Body of pancreas (tissue), 4 donors: ENCODE results near the gene KCND2. TPM values are rescaled to one million over a fixed set of nuclear protein-coding genes. Genes with fewer than 3 reads are reported as not detected.

Source experiments
- ATAC-seq: fragments of 150-250 bp; one replicate; pipeline ENCODE4 v1.9.1; 2016
- DNase-seq, 4 donors: peaks; one replicate each; pipeline ENCODE4 v3.0.0-alpha.2; 2019
- H3K27ac ChIP-seq, 4 donors: fragments of 200-600 bp; sonication (generic); 1 replicate in 3 of 4; 2 replicates in 1 of 4; pipeline versions ENCODE4 v1.5.1 to v1.6.1; 2016 to 2019; ENCODE audit warnings: mild to moderate bottlenecking in 1 of 4, mixed read lengths in 1 of 4, moderate library complexity in 1 of 4
- H3K27me3 ChIP-seq, 2 donors: fragments of 200-600 bp; sonication (generic); one replicate each; pipeline ENCODE4 v1.6.0; 2016; ENCODE audit warnings: mild to moderate bottlenecking in 1 of 2
- H3K36me3 ChIP-seq, 2 donors: fragments of 200-600 bp; sonication (generic); replicated peaks in 1 of 2; 2 replicates each; pipeline ENCODE4 v1.5.1; 2016; ENCODE audit warnings: low read depth in 2 of 2; ENCODE audit not compliant: insufficient read depth in 1 of 2
- H3K4me1 ChIP-seq: fragments of 200-600 bp; sonication (generic); one replicate; pipeline ENCODE4 v1.6.0; 2016
- H3K4me3 ChIP-seq, 2 donors: fragments of 200-600 bp; sonication (generic); 1 replicate in 1 of 2; 2 replicates in 1 of 2; pipeline ENCODE4 v1.5.1; 2016 to 2019
- H3K9me3 ChIP-seq, 3 donors: fragments of 200-600 bp; sonication (generic); 1 replicate in 2 of 3; 2 replicates in 1 of 3; pipeline ENCODE4 v1.5.1; 2016
- POLR2A ChIP-seq, 3 donors: fragments of 450-650 bp; IDR thresholded peaks; one replicate each; pipeline ENCODE4 v1.6.1; 2016; ENCODE audit warnings: antibody characterized with exemption in 3 of 3, mild to moderate bottlenecking in 2 of 3
- WGBS, 2 donors: methylation state at CpG; one replicate each; pipeline ENCODE4 v1.1.5; 2017; 5-methylcytosine and 5-hydroxymethylcytosine counted together
- intact Hi-C: fragments of 100-400 bp; cut with DNase I; formaldehyde crosslinking; loops from one replicate; pipeline ENCODE4 v1.15.1; 2023
- total RNA-seq, 2 donors: library from RNA; depleted of rRNA; stranded (reverse); fragments of >200 nt; gene quantifications; one replicate each; pipeline ENCODE4 v1.1.0, GENCODE V29; 2016
- TF ChIP-seq, protein P1 (sequence below), 7 experiments: fragments of 450-650 bp in 4 of 7; fragments of 200-600 bp in 3 of 7; sonication (generic) in 3 of 7; IDR thresholded peaks; one replicate each; pipeline ENCODE4 v1.5.1; 2016 to 2019; ENCODE audit warnings: antibody characterized with exemption in 7 of 7

The KCND2 gene
- total RNA-seq, 2 donors from 2014 or later: 0.52 to 0.66 TPM

DNA sequence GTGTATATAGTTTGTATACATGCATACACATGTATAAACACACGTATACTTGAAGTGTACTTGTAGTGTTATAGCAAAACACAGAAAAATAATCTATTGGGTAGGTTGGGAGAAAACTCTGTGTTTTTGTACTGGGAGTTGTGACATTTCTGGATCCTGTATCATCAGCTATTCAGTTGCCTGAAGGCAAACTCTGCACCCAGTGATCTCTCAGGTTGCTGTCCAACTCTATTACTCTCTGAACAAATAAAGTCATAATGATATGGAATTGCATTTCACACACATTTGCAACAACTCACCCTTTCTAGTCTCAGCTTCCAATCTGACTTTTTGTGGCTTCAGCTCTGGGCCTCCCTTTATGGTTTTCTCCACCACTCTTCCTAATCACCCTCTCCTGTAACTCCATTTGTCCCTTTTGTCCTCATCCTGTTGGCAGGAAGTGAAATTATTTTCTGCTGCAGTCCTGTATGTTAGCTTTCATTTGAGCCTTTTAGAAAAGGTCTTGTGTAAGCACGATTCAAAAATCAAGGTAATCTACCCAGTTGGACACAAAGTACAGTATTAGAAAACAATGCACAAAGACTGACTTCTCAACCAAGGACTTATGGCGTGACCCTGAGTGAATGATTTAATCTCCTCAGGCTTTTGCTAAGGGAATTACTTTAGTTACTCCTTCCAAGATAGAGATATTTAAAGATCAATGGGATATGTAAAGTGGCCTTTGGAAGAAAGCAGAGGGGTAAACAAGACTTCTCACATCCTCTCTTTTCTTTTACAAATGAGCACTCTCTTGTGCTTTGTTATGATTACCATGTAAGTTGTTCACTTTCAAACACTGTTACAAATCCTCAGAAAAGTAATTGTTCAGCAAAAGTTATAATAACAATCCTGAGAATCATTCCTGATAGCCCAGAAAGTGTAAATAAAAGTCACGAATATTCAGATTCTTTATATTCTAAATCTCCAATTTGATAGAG lies 249.1 kb downstream of the KCND2 start:
- H3K36me3 ChIP-seq: no peaks in the 10 kb centered on the region
- no peaks in the 10 kb centered on the region for H3K9me3 ChIP-seq
- no peak for TF ChIP-seq POLR2A (IDR thresholded peaks at IDR 0.05)
- TF ChIP-seq, protein P1, sequence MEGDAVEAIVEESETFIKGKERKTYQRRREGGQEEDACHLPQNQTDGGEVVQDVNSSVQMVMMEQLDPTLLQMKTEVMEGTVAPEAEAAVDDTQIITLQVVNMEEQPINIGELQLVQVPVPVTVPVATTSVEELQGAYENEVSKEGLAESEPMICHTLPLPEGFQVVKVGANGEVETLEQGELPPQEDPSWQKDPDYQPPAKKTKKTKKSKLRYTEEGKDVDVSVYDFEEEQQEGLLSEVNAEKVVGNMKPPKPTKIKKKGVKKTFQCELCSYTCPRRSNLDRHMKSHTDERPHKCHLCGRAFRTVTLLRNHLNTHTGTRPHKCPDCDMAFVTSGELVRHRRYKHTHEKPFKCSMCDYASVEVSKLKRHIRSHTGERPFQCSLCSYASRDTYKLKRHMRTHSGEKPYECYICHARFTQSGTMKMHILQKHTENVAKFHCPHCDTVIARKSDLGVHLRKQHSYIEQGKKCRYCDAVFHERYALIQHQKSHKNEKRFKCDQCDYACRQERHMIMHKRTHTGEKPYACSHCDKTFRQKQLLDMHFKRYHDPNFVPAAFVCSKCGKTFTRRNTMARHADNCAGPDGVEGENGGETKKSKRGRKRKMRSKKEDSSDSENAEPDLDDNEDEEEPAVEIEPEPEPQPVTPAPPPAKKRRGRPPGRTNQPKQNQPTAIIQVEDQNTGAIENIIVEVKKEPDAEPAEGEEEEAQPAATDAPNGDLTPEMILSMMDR (IDR thresholded peaks at IDR 0.05): no peak
- DNase-seq (no peak), ATAC-seq (no peak)
- H3K27ac ChIP-seq: no peak overlapping the region
- H3K4me1 ChIP-seq: no peaks in the 10 kb centered on the region
- 47 to 57% methylated on average over 4 of the region's 4 CpGs for WGBS, 2 donors
- no peaks in the 10 kb centered on the region for H3K27me3 ChIP-seq
- intact Hi-C loops: no loop called here
- H3K4me3 ChIP-seq: no peak overlapping the region

DNA sequence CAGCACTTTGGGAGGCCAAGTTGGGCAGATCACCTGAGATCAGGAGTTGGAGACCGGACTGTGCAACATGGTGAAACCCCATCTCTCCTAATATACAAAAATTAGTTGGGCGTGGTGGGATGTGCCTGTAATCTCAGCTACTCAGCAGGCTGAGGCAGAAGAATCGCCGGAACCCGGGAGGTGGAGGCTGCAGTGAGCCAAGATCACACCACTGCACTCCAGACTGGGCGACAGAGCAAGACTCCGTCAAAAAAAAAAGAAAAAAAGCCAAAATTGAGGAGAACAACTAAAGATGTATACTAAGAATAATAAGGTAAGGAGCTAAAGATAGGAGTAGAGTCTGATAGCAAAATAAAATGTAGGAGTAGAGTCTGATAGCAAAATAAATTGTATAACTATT lies 251.0 kb downstream of the KCND2 start:
- no peaks in the 10 kb centered on the region for H3K36me3 ChIP-seq
- no peak overlapping the region for H3K4me3 ChIP-seq
- DNase-seq: no peak
- H3K27ac ChIP-seq: no peak overlapping the region
- TF ChIP-seq, protein P1 (IDR thresholded peaks at IDR 0.05): no peak
- no peak for TF ChIP-seq POLR2A (IDR thresholded peaks at IDR 0.05)
- no peak for ATAC-seq
- H3K9me3 ChIP-seq: no peaks in the 10 kb centered on the region
- intact Hi-C loops: no loop called here
- no peaks in the 10 kb centered on the region for H3K4me1 ChIP-seq
- H3K27me3 ChIP-seq: no peaks in the 10 kb centered on the region
- 82 to 84% methylated on average over 7 of the region's 7 CpGs for WGBS, 2 donors

DNA sequence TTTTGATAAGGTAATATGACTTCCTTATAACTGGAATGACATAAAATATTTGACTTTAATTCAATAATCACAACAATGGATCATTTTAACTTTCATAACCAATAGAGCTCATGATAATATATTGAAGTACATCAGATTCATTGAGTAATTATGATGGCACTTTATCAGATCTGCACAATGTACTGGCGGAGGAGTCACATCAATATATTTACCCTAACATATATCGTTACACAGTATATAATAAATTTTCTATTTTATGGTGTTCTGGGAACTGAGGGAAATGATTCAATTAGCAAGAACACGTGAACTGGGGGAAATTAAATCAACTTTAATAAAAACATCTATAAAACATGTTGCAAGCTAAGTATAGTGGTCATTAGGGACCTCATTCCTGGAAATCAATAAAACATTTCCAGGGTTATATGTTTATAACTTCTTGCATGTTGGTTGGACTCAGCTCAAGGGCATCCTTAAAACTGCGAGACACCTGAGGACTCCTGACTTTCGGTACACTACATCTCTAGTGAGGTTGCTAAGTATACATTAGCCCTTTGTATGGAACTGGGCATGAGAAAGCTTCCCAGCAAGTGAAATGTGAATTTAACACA lies 254.0 kb downstream of the KCND2 start:
- Histone ChIP-seq H3K27ac (no peak overlapping the region), H3K36me3 (no peaks in the 10 kb centered on the region), H3K4me3 (no peak overlapping the region), H3K4me1 (no peaks in the 10 kb centered on the region), H3K27me3 (no peaks in the 10 kb centered on the region), H3K9me3 (no peaks in the 10 kb centered on the region)
- WGBS, 2 donors: 62 to 66% methylated on average over 5 of the region's 5 CpGs
- TF ChIP-seq, protein P1 (IDR thresholded peaks at IDR 0.05): no peak
- TF ChIP-seq POLR2A (IDR thresholded peaks at IDR 0.05): no peak
- no peak for ATAC-seq
- DNase-seq: no peak
- intact Hi-C loops: no loop called here

DNA sequence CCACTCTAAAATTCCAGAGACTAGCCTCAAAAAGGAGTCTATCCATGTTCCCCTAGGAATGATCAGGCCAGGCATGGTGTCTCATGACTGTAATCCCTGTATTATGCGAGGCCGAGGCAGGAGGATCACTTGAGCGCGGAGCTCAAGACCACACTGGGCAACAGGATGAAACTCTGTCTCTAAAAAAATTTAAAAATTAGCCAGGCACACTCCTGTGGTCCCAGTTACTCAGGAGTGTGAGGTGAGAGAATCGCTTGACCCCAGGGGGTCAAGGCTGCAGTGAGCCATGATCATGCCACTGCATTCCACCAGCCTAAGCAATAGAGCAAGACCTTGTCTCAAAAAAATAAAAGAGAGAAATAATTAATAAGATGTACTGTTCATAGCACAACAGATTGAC lies 256.8 kb downstream of the KCND2 start:
- intact Hi-C loops: no loop called here

More for the DNA sequence above, 256.8 kb downstream of the KCND2 start:
- Histone ChIP-seq H3K4me1 (no peaks in the 10 kb centered on the region), H3K27me3 (no peaks in the 10 kb centered on the region), H3K27ac (no peak overlapping the region), H3K4me3 (no peak overlapping the region), H3K36me3 (no peaks in the 10 kb centered on the region), H3K9me3 (no peaks in the 10 kb centered on the region)
- TF ChIP-seq, protein P1 (IDR thresholded peaks at IDR 0.05): no peak
- no peak for TF ChIP-seq POLR2A (IDR thresholded peaks at IDR 0.05)
- ATAC-seq (no peak), DNase-seq (no peak)
- 78 to 90% methylated on average over 5 of the region's 5 CpGs for WGBS, 2 donors
